Muscle layer of duodenum (tissue), 2 donors: Measurements from ENCODE around the gene SNORC.

Experiments
- H3K27ac ChIP-seq: one replicate; pipeline ENCODE4 v1.7.0; 2013; ENCODE audit warnings: mild to moderate bottlenecking, low read length
- H3K27me3 ChIP-seq: one replicate; pipeline ENCODE4 v1.7.0; 2013; ENCODE audit warnings: low read depth, mild to moderate bottlenecking, control low read depth, low read length
- H3K36me3 ChIP-seq, 2 donors: one replicate each; pipeline ENCODE4 v1.7.0; 2013; ENCODE audit warnings: low read length in 2 of 2, control low read depth in 1 of 2, mild to moderate bottlenecking in 1 of 2; ENCODE audit not compliant: insufficient read depth in 2 of 2, control insufficient read depth in 1 of 2
- H3K4me1 ChIP-seq, 2 donors: one replicate each; pipeline ENCODE4 v1.7.0; 2013; ENCODE audit warnings: low read length in 2 of 2, mild to moderate bottlenecking in 2 of 2, control low read depth in 1 of 2, moderate library complexity in 1 of 2; ENCODE audit not compliant: insufficient read depth in 2 of 2, control insufficient read depth in 1 of 2
- H3K4me3 ChIP-seq, 2 donors: one replicate each; pipeline ENCODE4 v1.7.0; 2013; ENCODE audit warnings: low read length in 2 of 2, low read depth in 1 of 2, mild to moderate bottlenecking in 1 of 2
- H3K9me3 ChIP-seq, 2 donors: one replicate each; pipeline ENCODE4 v1.7.0; 2013; ENCODE audit warnings: low read length in 2 of 2, control low read depth in 1 of 2, mild to moderate bottlenecking in 1 of 2; ENCODE audit not compliant: control insufficient read depth in 1 of 2
- donor health status: healthy.

The SNORC gene

DNA sequence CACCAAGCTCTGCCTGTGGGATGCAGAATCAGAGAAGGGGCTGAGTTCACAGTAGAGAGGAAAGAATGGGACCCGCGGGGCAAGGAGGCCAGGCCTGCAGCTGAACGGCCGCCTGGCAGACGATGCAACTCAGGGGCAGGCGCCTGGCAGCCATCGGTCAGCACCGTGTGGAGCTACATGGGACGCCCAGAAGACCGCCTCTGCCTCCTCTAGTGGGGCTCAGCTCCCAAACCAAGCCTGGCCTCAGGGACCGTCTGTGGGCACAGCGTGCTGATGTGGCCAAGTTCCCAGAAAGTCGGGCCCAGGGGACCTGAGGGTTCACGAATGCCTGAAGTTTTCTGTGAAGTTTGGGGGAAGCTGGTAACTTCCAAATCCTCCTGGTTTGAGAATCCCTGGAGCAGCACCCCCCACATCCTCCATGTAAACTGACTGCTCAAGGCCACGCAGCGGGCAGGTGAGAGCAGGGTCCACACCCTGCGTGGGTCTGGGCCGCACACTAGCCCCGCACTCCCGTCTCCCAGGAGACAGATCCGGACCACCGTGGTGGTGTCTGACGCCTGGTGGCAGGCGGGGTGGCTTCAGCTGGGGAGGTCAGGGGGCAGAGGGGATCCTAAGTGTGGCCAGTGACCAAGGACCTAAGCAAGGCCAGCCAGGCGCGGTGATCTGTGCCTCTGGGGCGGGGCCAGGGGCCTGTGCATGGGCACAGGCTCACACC, 14.6 kb downstream of the SNORC start:
- H3K4me1 ChIP-seq = no peaks in the 10 kb centered on the region
- H3K27me3 ChIP-seq = no peaks in the 10 kb centered on the region
- no peak overlapping the region for H3K4me3 ChIP-seq
- no peaks in the 10 kb centered on the region for H3K9me3 ChIP-seq
- H3K36me3 ChIP-seq = no peaks in the 10 kb centered on the region
- H3K27ac ChIP-seq = no peak overlapping the region

DNA sequence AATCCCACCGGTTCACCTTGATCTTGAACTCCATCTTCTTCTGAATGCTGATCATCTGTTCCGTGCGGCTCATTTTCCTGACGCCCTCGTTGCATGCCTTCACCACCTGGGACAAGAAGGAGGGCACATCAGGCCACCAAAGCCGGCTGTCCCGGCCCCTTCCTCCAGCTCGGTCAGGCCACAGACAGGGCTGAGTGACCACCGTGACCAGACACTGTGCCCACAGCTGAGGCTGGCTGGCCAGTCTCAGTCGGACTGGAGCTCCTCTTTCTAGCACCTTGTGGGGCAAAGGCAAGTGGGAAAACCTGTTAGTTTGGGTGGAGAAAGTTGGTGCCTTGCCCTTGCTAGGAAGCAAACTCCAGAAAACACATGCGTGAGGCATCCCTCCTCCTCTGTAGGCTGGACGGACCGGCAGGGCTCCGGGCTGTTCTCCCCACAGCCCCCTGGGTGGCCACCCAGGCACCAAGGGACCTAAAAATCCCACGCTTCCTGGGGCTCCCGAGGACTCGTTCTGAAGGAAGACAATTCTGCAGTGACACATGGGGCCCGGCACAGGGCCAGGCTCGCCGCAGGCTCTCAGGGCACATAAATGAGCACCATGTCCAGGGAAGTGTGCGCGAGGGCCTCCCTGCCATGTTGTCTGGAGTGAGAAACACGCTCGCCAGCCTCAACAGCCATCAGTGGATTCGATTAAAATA, 15.3 kb downstream of the SNORC start:
- Histone ChIP-seq H3K9me3 (no peaks in the 10 kb centered on the region), H3K27me3 (no peaks in the 10 kb centered on the region), H3K27ac (no peak overlapping the region), H3K36me3 (no peaks in the 10 kb centered on the region), H3K4me3 (no peak overlapping the region), H3K4me1 (no peaks in the 10 kb centered on the region)

DNA sequence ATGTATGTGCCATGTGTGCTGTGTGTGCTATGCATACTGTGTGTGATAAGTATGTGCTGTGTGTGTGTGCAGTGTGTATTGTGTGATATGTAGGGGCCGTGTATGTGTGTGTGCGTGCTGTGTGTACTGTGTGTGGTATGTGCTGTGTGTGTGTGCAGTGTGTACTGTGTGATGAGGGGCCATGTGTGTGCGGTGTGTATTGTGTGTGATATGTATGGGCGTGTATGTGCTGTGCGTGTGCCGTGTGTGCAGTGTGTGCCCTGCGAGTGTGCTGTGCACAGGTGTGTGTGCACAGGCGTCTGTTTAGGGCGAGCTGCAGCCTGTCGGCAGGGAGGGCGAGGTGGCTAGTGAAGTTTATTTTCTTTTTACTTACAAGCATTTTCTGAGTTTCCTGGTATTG, 16.1 kb downstream of the SNORC start:
- Histone ChIP-seq H3K36me3 (no peaks in the 10 kb centered on the region), H3K9me3 (no peaks in the 10 kb centered on the region), H3K4me1 (peaks cover 0 to 3% of the 10 kb centered on the region in 2 donors), H3K27me3 (peaks cover 5% of the 10 kb centered on the region), H3K27ac (no peak overlapping the region), H3K4me3 (no peak overlapping the region)

DNA sequence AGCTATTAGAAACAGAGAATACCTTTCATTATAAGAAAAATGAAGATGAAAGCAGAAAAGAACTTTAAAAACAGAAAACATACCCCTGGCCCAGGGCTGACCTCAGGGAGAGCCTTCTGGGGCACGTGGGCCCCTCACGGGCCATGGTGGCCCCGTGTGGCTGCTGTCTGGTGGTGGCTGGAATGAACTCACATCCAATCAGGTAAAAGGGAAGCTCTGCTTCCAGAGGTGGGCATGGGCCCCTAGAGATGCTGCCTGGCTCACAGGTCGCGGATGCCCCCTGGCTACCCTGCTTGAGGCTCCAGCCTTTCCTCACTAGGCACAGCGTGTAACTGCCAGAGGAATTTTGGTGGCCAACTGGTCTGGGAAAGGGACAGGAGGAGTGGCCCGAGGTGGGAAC, 16.6 kb downstream of the SNORC start:
- Histone ChIP-seq H3K27me3 (peaks cover 5% of the 10 kb centered on the region), H3K9me3 (no peaks in the 10 kb centered on the region), H3K4me1 (peaks cover 0 to 4% of the 10 kb centered on the region in 2 donors), H3K36me3 (no peaks in the 10 kb centered on the region), H3K27ac (no peak overlapping the region), H3K4me3 (no peak overlapping the region)

DNA sequence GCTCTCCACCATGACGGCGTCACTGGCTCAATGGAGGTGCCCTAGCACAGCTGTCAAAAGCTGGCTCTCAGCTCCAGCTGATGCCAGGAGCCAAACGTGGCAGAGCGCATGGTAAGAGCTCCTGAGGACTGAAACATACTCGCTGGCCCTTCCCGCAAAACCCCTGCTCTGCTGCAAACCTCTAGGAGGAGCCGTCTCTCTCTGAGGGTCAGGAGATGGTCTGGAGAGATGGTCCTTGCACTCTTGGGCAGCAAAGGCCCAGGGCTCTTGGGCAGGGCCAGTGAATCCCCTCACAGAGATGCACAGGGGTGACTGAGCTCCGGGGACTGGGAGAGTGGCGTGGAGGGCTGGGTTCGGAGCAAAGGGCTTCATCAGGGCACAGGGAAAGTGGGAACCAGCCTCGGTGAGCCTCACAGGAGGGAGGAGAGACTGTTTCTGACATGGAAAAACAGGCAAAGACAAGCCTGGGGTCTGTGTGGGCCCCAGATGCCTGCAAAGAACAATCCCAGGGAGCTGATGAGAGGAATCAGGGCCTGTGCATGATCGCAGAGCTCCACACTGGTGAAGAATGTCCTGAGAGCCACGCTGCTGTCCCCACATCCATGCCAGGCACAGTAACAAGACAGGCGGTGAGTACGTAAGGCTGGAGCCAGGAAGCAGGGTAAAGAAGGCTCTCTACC, 17.2 kb downstream of the SNORC start:
- no peak overlapping the region for H3K27ac ChIP-seq
- no peaks in the 10 kb centered on the region for H3K36me3 ChIP-seq
- peaks cover 0 to 4% of the 10 kb centered on the region in 2 donors for H3K4me1 ChIP-seq
- H3K27me3 ChIP-seq = peaks cover 5% of the 10 kb centered on the region
- H3K9me3 ChIP-seq = no peaks in the 10 kb centered on the region
- H3K4me3 ChIP-seq = no peak overlapping the region

DNA sequence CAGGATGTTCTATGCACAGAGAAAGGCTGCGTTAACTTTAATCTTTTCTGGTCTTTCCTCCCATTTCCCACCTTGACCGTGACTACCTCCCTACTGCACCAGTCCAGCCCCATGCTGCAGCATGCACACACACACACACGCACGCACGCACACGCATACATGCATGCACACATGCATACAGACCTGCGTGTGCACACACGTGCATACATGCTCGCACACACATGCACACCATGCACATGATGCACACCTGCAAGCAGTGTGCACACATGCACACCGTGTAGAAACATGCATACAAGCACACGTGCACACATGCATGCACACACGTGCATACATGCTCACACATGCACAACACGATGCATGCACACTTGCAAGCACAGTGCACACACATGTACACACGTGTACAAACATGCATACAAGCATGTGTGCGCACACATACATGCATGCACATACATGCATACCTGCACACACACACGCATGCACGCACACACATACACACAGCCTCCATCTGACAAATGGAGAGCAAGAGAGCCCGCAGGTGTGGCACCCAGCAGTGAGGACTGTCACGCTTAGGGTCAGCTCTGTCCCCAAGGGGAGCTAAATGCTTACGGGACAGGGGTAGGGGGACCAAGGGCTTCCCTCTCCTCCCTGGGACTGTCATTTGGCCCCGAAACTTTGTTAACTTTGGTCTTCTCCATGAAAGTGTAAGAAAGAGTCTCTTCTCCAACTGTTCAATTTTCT, 18.2 kb downstream of the SNORC start:
- H3K4me3 ChIP-seq = no peak overlapping the region
- H3K36me3 ChIP-seq = no peaks in the 10 kb centered on the region
- H3K27me3 ChIP-seq = peaks cover 5% of the 10 kb centered on the region

DNA sequence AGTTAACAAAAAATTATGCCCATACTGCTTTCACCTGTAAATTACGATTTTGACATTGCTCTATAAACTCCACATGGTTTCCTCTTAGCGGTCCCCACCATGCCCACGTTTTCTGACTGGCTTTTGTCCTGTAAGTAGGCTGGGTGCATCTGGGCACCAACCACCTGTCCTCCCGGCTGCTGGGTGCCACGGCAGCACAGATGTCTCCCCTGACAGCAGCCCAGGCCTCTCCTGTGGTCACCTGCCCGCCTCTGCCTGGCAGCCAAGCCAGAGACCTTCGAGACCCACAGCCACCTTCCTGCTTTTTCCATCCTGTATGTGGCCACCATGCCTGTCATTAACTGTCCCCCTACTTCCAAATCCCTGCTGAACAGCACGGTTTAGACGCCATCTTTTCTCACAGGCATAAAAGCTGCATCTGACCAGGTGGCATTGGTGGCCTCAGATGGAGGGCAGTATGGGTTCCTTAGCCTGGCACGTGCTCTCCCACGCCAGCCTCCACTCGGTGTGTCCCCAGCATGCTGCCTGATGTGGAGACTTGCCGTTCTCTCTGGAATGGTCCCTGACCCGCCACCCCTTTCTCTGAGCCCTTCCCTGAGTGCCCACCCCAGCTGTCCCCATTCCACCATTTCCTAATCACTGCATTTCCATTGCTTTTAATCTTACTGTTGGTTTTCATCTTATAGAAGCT, 18.9 kb downstream of the SNORC start:
- H3K9me3 ChIP-seq = no peaks in the 10 kb centered on the region
- no peak overlapping the region for H3K4me3 ChIP-seq
- no peaks in the 10 kb centered on the region for H3K36me3 ChIP-seq
- peaks cover 0 to 4% of the 10 kb centered on the region in 2 donors for H3K4me1 ChIP-seq
- no peak overlapping the region for H3K27ac ChIP-seq
- peaks cover 5% of the 10 kb centered on the region for H3K27me3 ChIP-seq

More for the DNA sequence above, 18.2 kb downstream of the SNORC start:
- Histone ChIP-seq H3K9me3 (no peaks in the 10 kb centered on the region), H3K4me1 (peaks cover 0 to 4% of the 10 kb centered on the region in 2 donors), H3K27ac (no peak overlapping the region)

DNA sequence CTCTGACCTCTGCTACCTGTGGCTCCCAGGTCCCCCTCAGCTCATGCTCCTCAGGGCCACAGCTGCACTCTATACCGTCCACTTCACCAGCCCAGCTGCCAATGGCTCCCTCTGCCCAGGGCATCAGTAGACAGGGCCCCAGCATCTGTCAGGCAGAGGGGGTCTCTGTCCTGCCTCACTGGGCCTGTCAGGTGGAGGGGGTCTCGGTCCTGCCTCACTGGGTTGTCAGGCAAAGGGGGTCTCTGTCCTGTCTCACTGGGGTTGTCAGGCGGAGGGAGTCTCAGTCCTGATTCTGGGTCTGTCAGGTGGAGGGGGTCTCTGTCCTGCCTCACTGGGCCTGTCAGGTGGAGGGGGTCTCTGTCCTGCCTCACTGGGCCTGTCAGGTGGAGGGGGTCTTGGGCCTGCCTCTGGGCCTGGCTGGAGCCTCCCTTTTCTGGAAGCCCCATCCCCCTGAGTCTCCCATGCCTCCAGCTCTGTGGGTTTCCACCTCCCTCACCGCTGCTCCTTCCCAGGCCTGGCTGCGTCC, 19.9 kb downstream of the SNORC start:
- Histone ChIP-seq H3K27ac (no peak overlapping the region), H3K4me3 (no peak overlapping the region), H3K36me3 (no peaks in the 10 kb centered on the region), H3K4me1 (peaks cover 0 to 4% of the 10 kb centered on the region in 2 donors), H3K27me3 (peaks cover 5% of the 10 kb centered on the region), H3K9me3 (no peaks in the 10 kb centered on the region)

DNA sequence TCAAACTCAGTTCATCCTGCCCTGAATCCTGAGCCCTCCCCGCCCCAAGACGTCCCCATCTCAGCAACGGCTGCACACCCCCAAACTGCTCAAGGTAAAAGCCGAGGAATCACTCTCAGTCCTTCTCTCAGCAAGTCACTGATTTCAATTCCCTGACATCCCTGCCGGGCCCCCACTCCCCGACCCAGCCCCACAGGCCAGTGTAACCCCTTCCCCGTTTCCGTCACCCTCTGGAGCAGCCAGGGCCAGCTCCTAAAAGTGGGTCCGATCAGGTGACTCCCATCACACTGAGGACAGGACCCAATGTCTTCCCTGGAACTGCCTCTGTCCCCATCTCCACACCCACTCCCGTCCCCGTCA, 20.5 kb downstream of the SNORC start:
- Histone ChIP-seq H3K4me1 (peaks cover 0 to 4% of the 10 kb centered on the region in 2 donors), H3K27me3 (peaks cover 5% of the 10 kb centered on the region), H3K9me3 (no peaks in the 10 kb centered on the region), H3K27ac (no peak overlapping the region), H3K36me3 (no peaks in the 10 kb centered on the region), H3K4me3 (no peak overlapping the region)

DNA sequence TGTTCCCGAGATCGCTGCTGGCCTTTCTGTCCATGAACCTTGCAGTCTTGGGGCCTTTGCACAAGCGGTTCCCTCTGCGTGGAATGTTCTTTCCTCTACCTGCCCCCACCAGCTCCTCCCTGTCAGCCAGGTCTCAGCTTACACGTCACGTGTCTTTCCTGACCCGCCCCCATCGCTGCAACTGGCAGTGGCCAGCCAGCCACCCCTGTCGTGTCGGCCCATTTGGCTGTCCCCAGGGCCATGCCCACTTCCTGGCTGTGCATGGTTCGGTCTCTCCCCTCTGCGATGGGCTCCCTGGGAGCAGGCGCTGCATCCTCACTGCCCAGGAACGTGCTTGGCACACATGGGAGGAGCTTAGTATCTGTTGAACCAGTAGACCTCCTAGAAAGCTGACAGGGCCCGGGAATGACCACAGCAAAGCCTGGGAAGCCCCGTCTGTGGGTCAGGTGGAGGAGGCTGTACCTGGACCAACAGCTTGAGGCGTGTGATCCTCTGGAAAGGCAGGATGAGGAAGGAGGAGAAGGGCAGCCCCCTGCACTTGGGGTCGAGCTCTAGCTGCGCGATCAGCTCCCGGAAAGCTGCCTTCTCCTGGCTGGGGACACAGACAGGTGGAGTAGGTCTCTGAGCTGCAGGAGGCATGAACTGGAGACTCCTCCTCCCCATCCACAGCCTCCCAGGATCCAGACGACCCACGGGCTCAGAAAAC, 21.0 kb downstream of the SNORC start:
- no peaks in the 10 kb centered on the region for H3K36me3 ChIP-seq
- no peaks in the 10 kb centered on the region for H3K9me3 ChIP-seq
- H3K27ac ChIP-seq = no peak overlapping the region
- peaks cover 5% of the 10 kb centered on the region for H3K27me3 ChIP-seq
- peaks cover 0 to 4% of the 10 kb centered on the region in 2 donors for H3K4me1 ChIP-seq
- H3K4me3 ChIP-seq = no peak overlapping the region
